ENCODE data around the gene TFR2.

The TFR2 gene

DNA sequence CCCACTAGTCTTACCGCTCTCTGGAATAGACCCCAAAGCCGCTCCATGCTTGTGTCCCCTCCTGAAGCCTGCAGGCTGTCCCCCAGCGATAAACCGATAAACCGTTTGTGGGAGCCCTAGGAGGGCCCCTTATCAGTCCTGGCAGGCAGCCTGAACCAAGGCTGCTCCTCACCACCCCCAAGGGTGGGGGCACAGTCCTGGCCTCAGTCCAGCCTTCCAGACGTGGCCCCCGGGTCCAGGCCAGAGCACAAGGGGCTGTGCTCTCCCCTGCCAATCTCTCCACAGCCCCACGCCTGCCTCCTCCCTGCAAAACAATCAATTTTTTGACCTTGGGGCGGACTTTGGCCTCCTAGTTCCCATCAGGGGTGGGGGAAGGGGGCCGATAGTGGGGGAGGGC lies at the start of gene TFR2:
Gene TFR2 (minus strand): TSS at position 90 of the 397 bp plus-strand sequence. CDS start 43 bp downstream, at position 47.
- DNase-seq (ENCODE audit: low read depth in 3 of 3), result no peak

- no peak for DNase-seq (ENCODE audit: low read depth in 3 of 3)
Measured at GRCh38 chr7:100689230-100690135, 48.1 kb upstream of the TFR2 start.

DNA sequence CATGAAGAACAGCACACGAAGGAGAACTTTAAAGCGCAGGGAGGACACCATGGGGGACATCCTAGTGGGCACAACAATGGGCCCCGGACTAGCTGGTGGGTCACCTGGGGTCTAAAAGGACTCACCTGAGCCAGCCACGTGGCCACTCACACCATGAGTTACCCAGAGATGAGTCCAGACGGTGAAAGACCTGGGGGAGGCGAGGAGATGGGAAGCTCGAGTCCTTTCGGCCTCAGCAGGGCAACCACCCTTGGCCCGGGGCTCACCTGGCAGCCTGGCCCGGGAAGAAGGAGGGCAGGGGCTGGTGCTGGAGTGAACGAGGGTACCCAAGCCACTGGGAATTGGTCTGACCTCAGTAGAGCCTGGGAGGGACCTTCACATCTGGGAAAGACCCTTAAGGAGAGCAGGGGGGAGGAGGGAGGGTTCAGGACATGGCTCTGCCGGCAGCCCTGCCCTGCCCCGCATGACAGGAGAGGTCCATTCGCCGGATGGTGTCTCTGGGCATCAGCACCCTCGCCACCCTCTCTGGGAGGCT lies 47.0 kb upstream of the TFR2 start:
- no peak for DNase-seq (ENCODE audit: low read depth in 3 of 3)

- no peak for DNase-seq (ENCODE audit: low read depth in 3 of 3)
Measured at GRCh38 chr7:100687751-100688300, 46.5 kb upstream of the TFR2 start.

- no peak for DNase-seq (ENCODE audit: low read depth in 3 of 3)
Measured at GRCh38 chr7:100687261-100687660, 45.9 kb upstream of the TFR2 start.

DNA sequence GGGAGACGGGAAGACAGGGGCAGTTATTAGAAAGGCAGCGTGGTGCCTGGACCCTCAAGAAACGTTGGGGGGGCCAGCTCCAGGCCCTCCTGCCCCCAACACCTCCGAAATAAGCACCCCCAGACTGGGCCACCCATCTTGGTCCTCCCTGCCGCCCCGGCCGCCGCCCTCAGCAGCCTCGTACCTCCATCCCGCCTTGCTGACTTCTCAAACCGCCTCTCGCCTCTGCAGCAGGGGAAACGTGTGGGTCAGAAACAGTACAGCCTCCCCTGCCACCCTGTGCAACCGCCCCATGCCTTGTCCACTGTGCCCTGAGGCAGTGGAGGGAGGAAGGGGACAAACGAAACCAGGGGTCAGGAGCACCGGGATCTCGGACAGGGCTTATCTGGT lies 45.5 kb upstream of the TFR2 start:
- DNase-seq (ENCODE audit: low read depth in 3 of 3), result no peak

DNA sequence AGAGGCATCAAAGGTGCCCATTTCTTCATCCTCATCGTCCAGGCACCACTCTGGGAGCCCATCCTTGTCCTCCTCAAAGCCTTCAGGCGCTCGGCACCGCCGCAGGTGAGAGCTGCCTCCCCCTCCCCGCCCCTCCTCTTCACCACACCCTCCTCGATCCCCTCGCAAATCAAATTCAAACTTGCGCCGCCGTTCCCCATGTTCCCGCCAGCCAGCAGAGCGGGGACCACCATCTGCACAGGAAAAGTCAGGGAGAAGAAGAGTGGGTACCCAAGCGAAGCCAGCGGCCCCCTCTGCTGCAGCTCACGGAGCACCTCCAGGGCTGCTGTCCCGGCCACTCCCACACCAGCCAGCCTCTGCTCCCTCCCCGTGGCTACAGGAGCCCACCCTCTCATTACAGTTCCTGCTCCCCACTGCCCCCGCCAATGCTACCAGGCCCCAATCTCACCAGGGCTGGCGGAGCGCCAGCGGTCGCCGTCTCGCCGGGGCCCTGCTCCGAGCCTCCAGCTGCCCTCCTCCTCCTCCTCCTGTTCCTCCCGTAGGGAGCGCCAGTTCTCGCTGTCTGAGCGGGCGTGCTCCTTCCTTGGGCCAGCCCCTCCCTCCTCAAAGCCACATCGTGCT lies 45.0 kb upstream of the TFR2 start:
- DNase-seq (ENCODE audit: low read depth in 3 of 3), result no peak

DNA sequence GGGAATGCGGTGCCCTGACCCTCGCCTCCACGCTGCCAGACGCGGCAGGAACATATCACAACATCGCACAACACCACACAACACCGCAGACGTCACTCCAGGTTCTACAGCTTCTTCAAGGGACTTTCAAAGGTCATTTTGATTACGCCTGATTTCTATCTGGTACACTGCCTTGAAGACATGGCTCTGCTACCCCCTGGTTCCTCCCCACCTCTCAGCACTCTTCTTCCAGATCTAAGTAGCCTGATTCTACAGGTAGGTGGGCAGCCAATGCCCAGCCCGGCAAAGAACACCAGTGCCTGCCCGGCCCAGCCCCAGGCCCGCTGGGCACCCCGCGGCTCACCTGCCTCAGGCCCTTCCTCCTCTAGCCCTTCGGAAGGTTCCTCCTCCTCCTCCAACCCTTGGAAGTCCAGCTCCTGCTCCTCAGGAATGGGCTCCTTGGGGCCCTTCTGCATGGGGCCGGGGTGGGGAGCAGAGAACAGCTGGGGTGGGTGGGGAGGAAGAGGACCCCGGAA lies 44.3 kb upstream of the TFR2 start:
- DNase-seq (ENCODE audit: low read depth in 3 of 3), result no peak

- DNase-seq (ENCODE audit: low read depth in 3 of 3), result no peak
Measured at GRCh38 chr7:100685049-100685605, 43.8 kb upstream of the TFR2 start.

- DNase-seq (ENCODE audit: low read depth in 3 of 3), result no peak
Measured at GRCh38 chr7:100684534-100685042, 43.2 kb upstream of the TFR2 start.

DNA sequence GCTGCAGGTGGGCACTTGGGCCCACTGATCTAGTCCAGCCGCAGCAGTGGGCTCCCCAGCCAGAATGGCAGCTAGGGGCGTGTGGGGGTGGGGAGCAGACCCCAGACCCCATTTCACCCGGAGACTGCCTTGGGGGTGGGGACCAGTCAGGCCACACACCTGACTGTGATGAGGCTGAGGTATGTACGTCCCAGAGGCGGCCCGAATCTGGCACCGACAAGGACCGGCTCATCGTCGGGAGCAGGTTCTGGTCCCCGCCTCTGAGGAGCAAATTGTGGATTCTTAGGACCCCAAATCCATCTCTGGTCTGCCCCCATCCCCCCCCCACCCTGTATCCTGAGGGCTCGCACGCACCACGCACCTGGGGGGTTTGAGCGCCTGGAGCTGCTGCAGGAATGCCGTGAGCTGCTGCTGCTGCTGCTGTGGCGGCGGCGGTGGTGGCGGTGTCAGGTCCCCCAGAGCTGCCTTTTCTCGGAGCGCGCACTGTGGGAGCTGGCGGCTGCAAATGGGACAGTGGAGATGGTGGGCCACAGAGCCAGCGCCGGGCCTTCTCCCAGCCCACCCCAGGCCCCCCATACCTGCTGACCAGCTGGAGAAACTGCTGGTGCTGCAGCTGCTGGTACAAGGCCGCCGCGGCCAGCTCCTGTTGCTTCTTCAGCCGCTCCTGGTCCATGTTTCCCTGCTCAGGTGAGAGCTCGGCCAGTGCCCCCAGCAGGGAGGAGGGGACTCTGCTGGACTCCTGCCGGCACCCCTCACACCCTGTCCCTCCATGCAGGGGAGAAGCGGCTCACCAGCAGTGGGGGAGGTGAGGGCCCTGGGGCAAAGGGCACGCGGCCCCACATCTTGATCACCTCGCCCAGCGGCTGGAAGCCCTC lies 42.5 kb upstream of the TFR2 start:
- DNase-seq (ENCODE audit: low read depth in 3 of 3), result no peak

- DNase-seq (ENCODE audit: low read depth in 3 of 3), result no peak
Measured at GRCh38 chr7:100682991-100683658, 41.8 kb upstream of the TFR2 start.

- no peak for DNase-seq (ENCODE audit: low read depth in 3 of 3)
Measured at GRCh38 chr7:100682228-100682741, 40.9 kb upstream of the TFR2 start.

DNA sequence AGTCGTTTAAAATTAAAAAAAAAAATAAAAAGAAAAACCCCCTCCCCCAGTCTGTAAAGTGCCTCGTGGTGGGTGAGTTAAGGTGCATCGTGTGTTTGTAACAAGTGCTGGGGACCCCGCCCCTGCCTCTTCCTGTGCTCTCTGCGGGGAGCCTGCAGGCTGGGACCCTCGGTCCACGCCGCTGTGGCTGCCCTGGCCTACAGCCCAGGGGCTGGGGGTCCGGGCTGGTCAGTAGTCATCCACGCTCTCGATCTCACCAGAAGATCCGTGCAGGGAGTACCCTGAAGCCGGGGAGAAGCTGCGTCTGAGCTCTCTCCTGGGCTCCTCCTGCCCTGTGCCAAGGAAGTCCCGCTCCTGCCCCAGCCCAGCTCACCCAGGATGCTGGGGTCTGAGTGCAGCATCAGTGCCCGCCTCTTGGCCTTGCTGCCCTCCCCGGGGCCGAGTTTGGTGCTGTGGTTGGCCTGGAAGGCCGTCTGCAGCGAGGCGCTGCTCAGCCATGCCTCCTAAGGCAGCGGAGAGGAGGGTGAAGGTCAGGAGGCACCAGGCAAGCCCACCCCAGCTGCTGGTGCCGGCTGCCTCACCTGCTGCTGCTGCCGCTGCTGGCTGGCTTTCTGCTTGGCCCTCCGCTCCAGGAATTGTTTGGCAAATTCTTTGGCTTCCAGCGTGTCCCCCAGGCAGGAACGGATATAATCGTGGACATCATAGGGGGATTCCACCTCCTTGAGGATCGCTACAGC lies 40.3 kb upstream of the TFR2 start:
- DNase-seq (ENCODE audit: low read depth in 3 of 3), result no peak

GRCh38 chr7:100680576-100681271 lies 39.4 kb upstream of the TFR2 start:
- DNase-seq (ENCODE audit: low read depth in 3 of 3), result no peak

DNA sequence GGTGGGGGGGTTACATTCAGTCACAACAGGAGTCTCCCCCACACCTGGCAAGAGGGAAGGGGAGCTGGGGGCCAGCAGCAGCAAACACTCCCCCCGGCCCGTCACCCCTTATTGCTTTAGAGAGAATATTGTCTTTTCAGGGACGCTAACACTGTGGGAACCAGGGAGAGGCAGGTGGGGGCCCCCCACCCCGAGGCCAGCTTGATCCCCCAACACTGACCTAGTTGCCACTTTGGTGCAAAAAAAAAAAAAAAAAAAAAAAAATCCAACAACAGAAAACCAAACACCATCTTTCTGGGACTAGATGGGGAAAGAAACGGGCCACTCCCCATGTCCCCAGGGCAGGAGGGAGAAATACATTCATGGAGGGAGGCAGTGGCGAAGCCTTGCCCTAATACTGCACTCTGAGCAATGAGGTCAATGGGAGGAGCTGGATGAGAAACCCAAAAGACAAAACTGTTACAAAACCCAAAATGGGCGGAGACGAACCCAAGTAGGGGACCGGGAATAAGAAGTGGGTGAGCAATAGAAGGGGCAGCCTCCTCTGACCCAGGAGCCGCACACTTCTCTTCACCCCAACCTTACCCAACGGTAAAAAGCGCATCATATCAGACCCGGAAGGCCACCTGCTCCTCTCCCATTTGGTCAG lies 38.7 kb upstream of the TFR2 start:
- no peak for DNase-seq (ENCODE audit: low read depth in 3 of 3)

GRCh38 chr7:100679129-100679926 lies 38.0 kb upstream of the TFR2 start:
- no peak for DNase-seq (ENCODE audit: low read depth in 3 of 3)
